GM18511 (cell line): Measurements from ENCODE around the gene ZEB1.
"Not testable (repeated sequence)": the region's sequence is repeated elsewhere in the genome, so short reads cannot be mapped to it uniquely, and the experiment has no call there.

ENCODE experiments used
- ATAC-seq: cut with Tn5 transposase; IDR thresholded peaks from one replicate; pipeline ENCODE4 v1.9.1; 2021; ENCODE audit warnings: mild to moderate bottlenecking, moderate library complexity; ENCODE audit not compliant: unreplicated experiment

The ZEB1 gene

GRCh38 chr10:31419394-31420063, 100.5 kb downstream of the ZEB1 start:
- ATAC-seq: no peak

DNA sequence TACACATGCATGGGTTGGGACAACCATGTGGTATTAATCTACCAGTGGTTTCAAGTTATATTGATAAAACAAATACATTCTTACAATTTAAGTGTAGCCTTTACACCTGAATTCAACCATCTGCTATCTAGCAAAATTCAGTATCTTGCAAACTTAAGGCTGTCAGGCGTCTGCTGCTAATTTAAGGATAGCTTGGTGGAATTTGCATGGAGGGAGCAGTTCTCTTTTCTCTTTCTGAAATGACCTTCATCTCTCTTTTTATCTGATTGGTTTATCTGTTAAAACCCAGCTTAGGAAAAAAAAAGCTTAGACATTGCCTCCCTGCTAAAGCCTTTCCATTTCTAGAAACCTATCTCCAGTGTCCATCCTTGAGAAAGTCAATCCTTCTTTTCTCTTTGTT, 102.3 kb downstream of the ZEB1 start:
- no peak for ATAC-seq

DNA sequence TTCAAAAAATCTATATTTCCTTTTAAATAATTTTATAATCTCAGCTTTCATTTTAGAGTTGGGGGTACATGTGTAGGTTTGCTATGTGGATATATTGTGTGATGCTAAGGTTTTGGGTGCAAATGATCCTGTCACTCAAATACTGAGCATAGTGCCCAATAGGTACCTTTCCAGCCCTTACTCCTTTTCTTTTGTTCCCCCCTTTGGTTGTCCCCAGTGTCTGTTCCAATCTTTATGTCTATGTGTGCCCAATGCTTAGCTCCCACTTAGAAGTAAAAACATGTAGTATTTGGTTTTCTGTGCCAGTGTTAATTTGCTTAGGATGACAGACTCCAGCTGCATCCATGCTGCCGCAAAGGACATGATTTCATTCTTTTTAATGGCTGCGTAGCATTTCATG, 103.6 kb downstream of the ZEB1 start:
- ATAC-seq: no peak

- no peak for ATAC-seq
These were observed 105.5 kb downstream of the ZEB1 start for GRCh38 chr10:31424473-31424872.

- no peak for ATAC-seq
These were observed 107.4 kb downstream of the ZEB1 start for GRCh38 chr10:31426401-31426800.

GRCh38 chr10:31427334-31427733, 108.3 kb downstream of the ZEB1 start:
- not testable (repeated sequence) for ATAC-seq

GRCh38 chr10:31428499-31428898, 109.5 kb downstream of the ZEB1 start:
- not testable (repeated sequence) for ATAC-seq

GRCh38 chr10:31431021-31431420, 112.0 kb downstream of the ZEB1 start:
- no peak for ATAC-seq

GRCh38 chr10:31437959-31438358, 118.9 kb downstream of the ZEB1 start:
- ATAC-seq: no peak

- no peak for ATAC-seq
These were observed 132.8 kb downstream of the ZEB1 start for GRCh38 chr10:31451766-31452165.

GRCh38 chr10:31456468-31456867, 137.5 kb downstream of the ZEB1 start:
- ATAC-seq: no peak

GRCh38 chr10:31457858-31458257, 138.8 kb downstream of the ZEB1 start:
- no peak for ATAC-seq

DNA sequence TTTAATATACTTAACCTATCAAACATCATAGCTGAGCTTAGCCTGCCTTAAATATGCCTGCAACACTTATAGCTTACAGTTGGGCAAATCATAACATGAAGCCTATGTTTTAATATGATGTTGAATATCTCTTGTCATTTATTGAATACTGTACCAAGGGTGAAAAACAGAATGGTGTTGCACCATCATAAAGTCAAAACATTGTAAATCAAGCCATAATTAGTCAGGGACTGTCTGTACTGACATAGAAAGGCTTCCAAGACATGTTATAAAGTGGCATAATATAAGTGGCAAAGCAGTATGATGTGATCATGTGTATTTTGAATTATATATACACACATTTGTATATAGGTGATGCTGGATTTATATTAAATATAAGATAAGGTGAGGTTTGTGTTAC, 140.0 kb downstream of the ZEB1 start:
- ATAC-seq: no peak

DNA sequence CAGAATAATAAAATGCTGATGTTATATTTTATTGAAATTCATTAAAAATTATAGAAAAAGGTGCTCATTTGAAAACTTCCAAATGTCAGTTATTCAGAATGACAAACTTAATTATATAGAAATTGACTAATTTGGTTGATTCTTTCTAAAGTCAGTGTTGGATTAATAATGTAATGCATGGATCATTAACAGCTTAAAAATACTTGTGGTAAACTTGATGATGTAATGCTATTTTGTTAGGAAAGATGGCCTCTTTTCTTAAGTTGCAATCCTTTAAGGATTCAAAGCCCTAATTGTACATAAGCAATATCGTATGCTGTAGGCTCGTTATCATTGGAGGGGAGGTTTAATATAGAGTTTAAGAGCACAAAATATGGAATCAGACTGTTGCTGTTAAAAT, 141.2 kb downstream of the ZEB1 start:
- ATAC-seq: no peak

DNA sequence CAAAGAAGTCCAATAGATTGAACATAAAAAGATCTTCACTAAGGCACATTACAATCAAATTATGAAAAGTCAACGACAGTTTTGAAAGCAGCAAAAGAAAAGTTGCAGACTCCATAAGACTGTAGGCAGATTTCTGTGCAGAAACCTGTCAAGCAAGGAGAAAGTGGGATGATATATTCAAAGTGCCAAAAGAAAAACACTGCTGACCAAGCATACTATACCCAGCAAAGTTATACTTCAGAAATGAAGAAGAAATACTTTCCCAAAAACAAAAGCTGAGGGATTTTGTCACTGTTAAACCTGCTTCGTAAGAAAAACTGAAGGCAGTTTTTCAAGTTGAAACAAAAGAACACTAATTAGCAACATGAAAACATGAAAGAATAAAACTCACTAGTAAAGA, 145.5 kb downstream of the ZEB1 start:
- ATAC-seq: no peak

- ATAC-seq: no peak
These were observed 147.3 kb downstream of the ZEB1 start for GRCh38 chr10:31466313-31466712.

DNA sequence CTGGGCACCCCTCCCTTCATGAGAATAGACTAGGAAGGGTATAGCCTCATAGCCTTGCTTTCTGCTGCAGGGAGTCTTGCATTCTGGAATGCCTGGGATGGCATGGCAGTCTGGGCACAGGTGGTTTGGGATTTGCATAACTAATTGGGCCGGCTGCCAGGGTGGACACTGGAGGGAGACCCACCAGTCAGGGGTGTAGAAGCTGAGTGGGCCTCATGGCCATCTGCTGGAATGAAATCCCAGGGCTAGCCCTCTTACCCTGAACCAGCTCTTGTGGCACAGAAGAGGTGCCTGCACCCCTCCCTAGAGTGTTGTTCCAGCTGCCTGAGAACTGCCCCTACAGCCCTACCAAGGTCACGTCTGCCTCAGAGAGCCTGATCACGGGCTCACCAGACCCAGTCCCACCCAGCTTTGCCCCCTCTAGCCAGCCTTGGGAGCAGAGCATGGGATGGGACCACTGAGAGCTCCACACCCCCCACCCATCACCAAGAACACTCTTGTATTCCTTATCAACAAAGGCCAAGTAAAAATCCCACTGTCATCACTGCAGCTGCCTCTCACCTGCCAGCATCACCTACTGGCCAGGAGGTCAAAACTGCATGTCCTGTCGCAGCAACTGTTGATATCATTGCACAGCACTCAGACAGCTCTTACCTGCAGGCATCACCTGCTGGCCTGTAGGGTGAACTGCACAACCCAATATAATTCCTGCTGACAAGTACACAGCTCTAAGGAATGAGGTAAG, 148.9 kb downstream of the ZEB1 start:
- ATAC-seq: no peak

DNA sequence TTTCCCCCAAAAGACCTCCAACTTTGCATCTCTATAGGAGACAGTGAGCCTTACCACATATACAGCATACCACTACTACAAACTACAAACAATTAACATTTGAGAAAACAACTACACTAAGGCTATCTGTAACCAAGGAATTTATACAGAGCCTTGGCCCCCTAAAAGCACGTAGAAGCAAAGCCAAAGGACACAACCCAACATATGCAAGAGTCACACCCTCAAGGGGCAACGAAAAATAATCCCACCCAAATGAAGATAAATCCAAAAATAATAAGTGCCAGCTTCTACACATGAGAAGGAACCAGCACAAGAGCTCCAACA, 149.5 kb downstream of the ZEB1 start:
- ATAC-seq: no peak

DNA sequence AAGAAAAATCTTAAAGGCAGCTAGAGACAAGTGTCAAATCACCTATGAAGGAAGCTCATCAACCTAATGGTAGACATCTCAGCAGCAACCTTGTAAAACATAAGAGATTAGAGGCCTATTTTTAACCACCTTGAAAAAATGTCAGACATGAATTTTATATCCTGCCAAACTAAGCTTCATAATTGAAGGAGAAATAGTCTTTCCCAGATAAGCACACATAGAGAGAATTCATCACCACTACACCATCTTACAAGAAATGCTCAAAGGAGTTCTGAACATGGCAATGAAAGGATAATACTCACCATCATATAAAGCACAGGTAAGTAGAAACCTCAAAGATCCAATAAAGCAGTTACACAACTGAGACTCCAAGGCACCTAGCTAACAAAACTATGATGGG, 156.5 kb downstream of the ZEB1 start:
- no peak for ATAC-seq

- no peak for ATAC-seq
These were observed 157.1 kb downstream of the ZEB1 start for GRCh38 chr10:31476088-31476487.

DNA sequence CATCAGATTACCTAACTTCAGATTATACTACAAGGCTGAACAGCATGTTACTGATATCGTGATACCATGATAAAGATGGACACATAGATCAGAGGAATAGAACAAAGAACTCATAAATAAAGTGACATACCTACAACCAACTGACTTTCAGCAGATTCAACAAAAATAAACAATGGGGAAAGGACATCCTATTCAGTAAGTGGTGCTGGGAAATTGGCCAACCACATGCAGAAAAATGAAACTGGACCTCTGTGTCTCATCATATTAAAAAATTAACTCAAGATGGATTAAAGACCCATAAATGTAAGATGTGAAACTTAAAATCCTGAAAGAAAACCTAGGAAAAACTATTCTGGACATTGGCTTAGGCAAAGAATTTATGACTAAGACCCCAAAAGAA, 158.6 kb downstream of the ZEB1 start:
- no peak for ATAC-seq

DNA sequence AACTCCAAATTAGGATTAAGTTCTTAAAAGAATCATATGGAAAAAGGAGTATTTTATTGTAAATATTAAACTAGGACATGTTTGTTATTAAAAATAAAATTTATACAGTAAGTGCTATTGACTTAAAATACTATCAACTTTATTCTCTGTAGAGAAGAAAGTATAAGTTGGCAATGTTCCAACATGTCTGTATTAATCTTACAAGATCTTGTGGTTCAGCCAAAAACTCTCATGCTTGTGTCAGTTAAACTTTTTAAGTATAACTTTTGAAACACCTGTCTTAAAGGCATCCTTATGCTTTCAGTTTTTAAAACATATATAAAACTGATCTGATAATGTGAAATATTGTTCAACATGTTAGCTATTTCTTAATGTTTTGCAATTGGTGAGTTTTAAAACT, 160.7 kb downstream of the ZEB1 start:
- ATAC-seq: no peak

GRCh38 chr10:31483546-31483945, 164.5 kb downstream of the ZEB1 start:
- no peak for ATAC-seq
